Measurements from ENCODE around the gene REXO4.
"Not testable (repeated sequence)": the region's sequence is repeated elsewhere in the genome, so short reads cannot be mapped to it uniquely, and the experiment has no call there.

Gene REXO4

DNA sequence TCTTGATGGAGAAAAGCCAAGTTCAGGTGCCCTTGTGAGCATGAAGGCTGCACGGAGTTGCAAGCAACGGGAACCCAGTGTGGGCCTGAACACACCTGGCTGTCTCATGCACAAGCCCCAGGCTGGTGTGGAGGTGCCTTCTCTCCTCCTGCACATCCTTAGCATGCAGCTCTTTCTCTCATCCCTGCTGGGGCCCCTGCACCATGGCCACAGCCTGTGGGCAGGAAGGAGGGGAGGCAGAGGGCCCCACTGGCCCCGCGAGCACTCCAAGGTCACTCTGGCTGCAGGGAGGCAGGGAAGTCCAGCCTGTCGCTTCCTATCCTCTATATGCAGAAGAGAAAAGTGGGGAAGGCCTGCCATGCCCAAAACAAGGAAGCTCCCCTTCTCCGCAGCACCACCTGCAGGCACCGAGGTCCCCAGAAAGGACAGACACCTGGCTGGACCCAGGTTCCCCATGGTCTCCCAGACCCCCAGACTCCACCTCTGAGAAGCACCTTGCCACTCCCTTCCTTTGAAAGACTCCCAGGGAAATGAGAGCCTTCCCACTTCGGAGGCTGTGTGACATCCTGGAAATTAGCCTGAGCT, 23.0 kb downstream of the REXO4 start:
- no peak overlapping the region for H3K27ac ChIP-seq
- TF ChIP-seq, protein P1, sequence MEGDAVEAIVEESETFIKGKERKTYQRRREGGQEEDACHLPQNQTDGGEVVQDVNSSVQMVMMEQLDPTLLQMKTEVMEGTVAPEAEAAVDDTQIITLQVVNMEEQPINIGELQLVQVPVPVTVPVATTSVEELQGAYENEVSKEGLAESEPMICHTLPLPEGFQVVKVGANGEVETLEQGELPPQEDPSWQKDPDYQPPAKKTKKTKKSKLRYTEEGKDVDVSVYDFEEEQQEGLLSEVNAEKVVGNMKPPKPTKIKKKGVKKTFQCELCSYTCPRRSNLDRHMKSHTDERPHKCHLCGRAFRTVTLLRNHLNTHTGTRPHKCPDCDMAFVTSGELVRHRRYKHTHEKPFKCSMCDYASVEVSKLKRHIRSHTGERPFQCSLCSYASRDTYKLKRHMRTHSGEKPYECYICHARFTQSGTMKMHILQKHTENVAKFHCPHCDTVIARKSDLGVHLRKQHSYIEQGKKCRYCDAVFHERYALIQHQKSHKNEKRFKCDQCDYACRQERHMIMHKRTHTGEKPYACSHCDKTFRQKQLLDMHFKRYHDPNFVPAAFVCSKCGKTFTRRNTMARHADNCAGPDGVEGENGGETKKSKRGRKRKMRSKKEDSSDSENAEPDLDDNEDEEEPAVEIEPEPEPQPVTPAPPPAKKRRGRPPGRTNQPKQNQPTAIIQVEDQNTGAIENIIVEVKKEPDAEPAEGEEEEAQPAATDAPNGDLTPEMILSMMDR (conservative IDR thresholded peaks at IDR 0.05): no peak

DNA sequence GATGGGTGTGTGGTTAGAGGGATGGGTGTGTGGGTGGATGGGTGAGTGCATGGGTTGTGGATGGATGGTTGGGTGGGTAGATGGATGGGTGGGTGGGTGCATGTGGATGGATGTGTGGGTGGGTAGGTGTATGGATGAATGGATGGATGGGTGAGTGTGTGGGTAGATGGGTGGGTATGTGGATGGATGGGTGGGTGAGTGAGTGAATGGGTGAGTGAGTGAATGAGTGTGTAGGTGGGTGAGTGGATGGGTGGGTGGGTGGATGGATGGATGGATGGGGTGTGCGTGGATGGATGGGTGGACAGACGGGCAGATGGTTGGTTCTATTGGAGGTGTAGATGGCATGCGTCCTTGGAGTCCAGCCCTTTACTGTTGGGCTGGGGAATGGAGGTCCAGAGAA, 24.4 kb downstream of the REXO4 start:
- TF ChIP-seq, protein P1 (conservative IDR thresholded peaks at IDR 0.05): no peak
- no peak overlapping the region for H3K27ac ChIP-seq

DNA sequence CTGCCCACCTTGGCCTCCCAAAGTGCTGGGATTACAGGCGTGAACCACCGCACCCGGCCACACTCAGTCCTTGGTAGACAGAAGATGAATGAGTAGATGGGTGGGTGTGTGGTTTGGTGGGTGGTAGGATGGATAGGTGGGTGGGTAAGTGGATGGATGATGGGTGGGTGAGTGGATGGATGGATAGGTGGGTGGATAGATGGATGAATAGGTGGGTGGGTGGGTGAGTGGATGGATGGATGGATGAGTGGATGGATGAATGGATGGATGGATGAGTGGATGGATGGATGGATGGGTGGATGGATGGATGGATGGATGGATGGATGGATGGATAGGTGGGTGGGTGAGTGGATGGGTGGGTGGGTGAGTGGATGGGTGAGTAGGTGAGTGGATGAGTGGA, 25.5 kb downstream of the REXO4 start:
- not testable (repeated sequence) for H3K27ac ChIP-seq

DNA sequence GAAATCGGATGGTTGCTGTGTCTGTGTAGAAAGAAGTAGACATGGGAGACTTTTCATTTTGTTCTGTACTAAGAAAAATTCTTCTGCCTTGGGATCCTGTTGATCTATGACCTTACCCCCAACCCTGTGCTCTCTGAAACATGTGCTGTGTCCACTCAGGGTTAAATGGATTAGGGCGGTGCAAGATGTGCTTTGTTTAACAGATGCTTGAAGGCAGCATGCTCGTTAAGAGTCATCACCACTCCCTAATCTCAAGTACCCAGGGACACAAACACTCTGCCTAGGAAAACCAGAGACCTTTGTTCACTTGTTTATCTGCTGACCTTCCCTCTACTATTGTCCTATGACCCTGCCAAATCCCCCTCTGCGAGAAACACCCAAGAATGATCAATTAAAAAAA, 26.4 kb downstream of the REXO4 start:
- not testable (repeated sequence) for H3K27ac ChIP-seq

DNA sequence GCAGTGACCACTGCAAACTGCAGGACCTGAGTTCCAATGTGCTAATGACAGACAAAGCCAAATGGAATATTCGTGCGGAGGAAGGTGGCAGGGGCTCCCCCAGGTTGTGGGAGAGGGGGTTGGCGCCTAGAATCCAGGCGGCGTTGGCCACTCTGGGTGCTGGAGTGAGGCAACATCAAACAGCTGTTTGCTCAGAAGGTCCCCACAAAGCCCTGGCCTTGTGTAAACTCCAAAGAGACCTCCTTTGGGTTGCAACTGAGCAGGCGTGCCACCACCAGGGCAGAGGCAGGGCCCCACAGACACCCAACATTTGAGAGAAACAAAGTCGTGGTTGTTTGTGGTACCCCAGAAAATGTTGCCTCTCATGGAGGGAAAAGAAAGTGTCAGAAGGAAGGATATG, 27.1 kb downstream of the REXO4 start:
- H3K27ac ChIP-seq: no peak overlapping the region
- TF ChIP-seq, protein P1 (conservative IDR thresholded peaks at IDR 0.05): no peak

DNA sequence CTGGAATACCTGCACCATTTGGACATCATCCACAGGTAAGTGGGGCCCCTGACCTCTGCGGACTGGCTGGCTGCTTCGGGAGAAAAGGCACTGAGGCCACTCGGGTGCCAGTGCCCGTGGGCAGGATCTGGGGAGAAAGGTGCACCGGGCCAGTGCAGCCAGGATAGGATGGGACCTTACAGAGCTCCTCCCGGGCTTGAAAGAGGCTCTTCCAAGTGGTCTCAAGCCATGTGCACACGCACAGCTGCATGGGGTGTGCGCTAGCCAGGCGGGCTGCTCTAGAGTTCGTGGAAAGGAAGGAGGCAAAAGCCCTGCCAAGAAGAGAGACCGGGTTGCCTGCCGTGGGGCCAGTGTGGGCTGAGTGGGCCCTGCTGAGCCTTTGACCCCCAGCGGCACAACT, 28.2 kb downstream of the REXO4 start:
- TF ChIP-seq, protein P1 (conservative IDR thresholded peaks at IDR 0.05): no peak
- H3K27ac ChIP-seq: no peak overlapping the region

DNA sequence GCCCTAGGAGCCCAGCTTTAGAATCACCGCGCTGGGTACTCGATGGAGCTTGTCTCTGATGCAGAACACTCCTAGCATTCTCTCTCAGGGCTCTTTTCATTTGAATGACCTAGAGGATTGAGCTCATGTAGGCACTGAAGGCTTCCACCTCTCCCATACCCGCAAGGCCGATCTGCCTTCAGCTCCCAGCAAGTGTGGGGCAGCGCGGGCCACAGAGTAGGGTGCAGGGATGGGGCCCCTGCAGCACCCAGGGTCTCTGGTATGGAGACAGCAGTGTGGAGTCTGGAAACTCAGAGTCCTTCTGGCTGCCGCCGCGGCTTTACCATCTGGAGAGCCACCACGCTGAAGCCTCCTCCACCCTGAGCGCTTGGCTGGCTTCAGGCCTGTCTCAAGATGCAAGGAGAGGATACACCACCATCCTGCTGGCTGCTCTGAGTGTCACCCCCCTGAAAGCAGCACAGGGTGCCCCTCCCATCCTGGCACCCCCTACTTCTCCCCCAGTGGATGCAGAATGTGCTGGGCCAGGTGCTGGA, 28.7 kb downstream of the REXO4 start:
- TF ChIP-seq, protein P1 (conservative IDR thresholded peaks at IDR 0.05): no peak
- no peak overlapping the region for H3K27ac ChIP-seq

DNA sequence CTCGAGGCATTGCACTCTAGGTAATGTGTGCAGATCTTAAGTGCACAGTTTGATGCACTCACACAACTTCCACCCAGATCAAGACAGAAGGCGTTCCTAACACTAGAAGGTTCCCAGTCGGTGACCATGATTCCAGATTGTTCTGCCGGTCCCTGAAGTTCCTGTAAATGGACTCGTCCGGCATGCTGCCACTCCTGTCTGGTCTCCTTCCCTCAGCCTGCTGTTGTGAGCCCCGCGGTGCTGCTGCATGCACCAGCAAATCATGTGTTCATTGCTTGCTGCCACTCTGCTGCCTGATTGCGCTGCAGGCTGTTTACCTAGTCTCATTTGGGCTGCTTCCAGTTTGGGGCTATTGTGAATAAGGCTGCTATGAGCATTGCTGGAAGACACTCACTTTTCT, 30.1 kb downstream of the REXO4 start:
- peak overlapping the region; percentile 45 for H3K27ac ChIP-seq
- TF ChIP-seq, protein P1 (conservative IDR thresholded peaks at IDR 0.05): no peak

DNA sequence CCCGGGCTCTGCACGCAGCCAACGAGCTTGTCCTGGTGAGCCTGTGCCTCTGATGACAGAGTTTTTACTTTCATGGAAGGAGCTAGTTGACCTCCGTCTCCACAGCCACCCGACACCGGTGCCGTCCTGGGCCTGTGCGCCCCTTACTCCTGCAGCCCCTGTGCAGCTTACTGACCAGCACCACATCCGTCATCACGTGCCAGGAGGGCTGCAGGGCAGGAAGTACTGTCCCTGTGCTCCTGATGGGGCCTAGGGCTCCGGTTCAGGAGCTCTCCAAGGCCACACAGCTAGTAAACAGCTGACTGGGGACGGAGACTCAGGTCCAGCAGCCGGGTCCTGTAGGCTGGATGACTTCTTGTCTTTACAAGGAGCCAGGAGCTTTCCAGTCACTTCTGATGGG, 31.5 kb downstream of the REXO4 start:
- TF ChIP-seq, protein P1 (conservative IDR thresholded peaks at IDR 0.05): no peak
- no peak overlapping the region for H3K27ac ChIP-seq
